ENCODE data around the gene HEXB.

The HEXB gene

DNA sequence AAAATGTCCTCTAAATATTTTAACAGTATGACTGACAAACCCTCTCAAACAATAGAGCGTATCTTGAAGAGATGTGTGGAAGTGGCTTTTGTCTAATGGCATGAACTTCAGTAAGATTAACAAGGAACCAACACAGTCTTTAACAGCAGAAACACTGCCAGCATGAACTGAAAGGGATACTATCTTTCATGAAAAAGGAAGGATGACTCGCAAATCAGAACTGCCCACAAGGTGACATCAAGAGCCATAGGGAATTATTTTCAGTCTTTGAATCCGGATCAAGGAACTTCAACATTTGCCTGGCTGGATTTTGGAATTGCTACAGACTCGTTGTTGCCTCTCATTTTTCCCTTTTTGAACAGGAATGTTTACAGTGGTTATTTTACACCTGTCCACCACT is 5.1 kb upstream of the HEXB start:
- H3K9ac ChIP-seq (ENCODE audit: low read length): no peak overlapping the region
- H3K27me3 ChIP-seq (ENCODE audit: insufficient read depth, low read length): no peaks in the 10 kb centered on the region
- H3K9me2 ChIP-seq (ENCODE audit: low read depth, low read length): no peaks in the 10 kb centered on the region
- no peaks in the 10 kb centered on the region for H4K20me1 ChIP-seq (ENCODE audit: insufficient read depth, low read length)
- H3K36me3 ChIP-seq (ENCODE audit: insufficient read depth, low read length): no peaks in the 10 kb centered on the region
- no peak overlapping the region for H3K4me2 ChIP-seq (ENCODE audit: low read length)
- TF ChIP-seq, protein P1, sequence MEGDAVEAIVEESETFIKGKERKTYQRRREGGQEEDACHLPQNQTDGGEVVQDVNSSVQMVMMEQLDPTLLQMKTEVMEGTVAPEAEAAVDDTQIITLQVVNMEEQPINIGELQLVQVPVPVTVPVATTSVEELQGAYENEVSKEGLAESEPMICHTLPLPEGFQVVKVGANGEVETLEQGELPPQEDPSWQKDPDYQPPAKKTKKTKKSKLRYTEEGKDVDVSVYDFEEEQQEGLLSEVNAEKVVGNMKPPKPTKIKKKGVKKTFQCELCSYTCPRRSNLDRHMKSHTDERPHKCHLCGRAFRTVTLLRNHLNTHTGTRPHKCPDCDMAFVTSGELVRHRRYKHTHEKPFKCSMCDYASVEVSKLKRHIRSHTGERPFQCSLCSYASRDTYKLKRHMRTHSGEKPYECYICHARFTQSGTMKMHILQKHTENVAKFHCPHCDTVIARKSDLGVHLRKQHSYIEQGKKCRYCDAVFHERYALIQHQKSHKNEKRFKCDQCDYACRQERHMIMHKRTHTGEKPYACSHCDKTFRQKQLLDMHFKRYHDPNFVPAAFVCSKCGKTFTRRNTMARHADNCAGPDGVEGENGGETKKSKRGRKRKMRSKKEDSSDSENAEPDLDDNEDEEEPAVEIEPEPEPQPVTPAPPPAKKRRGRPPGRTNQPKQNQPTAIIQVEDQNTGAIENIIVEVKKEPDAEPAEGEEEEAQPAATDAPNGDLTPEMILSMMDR (IDR thresholded peaks at IDR 0.05; ENCODE audit: low read length): no peak
- no peak for TF ChIP-seq EZH2 (IDR thresholded peaks at IDR 0.05; ENCODE audit: borderline replicate concordance, low read length)
- no peak overlapping the region for H3K4me3 ChIP-seq (ENCODE audit: low read depth, low read length, poor library complexity, severe bottlenecking)
- H3K79me2 ChIP-seq (ENCODE audit: insufficient read depth, low read length): no peaks in the 10 kb centered on the region
- no peaks in the 10 kb centered on the region for H3K9me3 ChIP-seq (ENCODE audit: low read length)
- no peak overlapping the region for H2AFZ ChIP-seq (ENCODE audit: low read length)
- H3F3A ChIP-seq (ENCODE audit: insufficient read depth, low read length): no peaks in the 10 kb centered on the region
- H3K4me1 ChIP-seq (ENCODE audit: insufficient read depth, low read length, severe bottlenecking): peaks cover 17% of the 10 kb centered on the region
- H3K27ac ChIP-seq (ENCODE audit: low read depth, low read length, poor library complexity, severe bottlenecking): no peak overlapping the region

DNA sequence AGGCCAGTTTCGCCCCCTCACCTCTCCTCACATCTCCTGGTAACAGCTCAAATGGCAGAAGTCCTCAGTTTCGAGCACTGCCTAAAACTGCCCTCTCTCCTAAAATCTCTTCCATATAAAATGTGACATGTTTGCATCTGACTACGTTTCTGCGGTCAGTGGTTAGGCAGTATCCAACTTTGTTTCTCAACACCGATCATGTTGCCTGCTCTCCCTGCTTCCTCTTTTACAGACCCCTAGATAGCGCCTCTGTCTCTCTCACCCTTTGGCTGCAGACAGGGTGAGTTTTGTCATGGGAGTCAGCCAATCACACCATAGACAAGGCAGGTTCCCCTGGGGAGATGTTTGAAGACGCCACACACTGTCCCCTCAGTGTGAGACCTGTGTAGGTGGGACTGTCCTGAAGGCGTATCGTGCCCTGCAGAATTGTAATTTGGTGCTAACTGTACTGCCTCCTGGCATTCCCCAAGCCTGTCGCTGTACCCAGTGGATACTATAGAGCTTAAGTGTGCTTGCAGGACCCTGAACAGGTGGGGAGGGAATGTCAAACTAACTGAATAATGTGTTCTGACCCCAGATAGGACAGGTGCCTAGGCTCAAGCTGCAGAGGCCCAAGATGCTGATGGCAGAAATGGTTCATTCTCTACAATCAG is 1.1 kb downstream of the HEXB start:
- Histone ChIP-seq H3K4me2 (ENCODE audit: low read length) (peak overlapping the region; percentile 87), H3F3A (ENCODE audit: insufficient read depth, low read length) (no peaks in the 10 kb centered on the region), H3K4me3 (ENCODE audit: low read depth, low read length, poor library complexity, severe bottlenecking) (peak overlapping the region; percentile 81), H3K27me3 (ENCODE audit: insufficient read depth, low read length) (no peaks in the 10 kb centered on the region), H3K9me3 (ENCODE audit: low read length) (no peaks in the 10 kb centered on the region), H3K79me2 (ENCODE audit: insufficient read depth, low read length) (no peaks in the 10 kb centered on the region), H3K36me3 (ENCODE audit: insufficient read depth, low read length) (peaks cover 19% of the 10 kb centered on the region; the same call in 1 of the 2 replicates), H3K4me1 (ENCODE audit: insufficient read depth, low read length, severe bottlenecking) (peaks cover 34% of the 10 kb centered on the region), H2AFZ (ENCODE audit: low read length) (no peak overlapping the region), H3K9me2 (ENCODE audit: low read depth, low read length) (no peaks in the 10 kb centered on the region), H3K9ac (ENCODE audit: low read length) (peak overlapping the region; percentile 77), H3K27ac (ENCODE audit: low read depth, low read length, poor library complexity, severe bottlenecking) (peak overlapping the region; percentile 47), H4K20me1 (ENCODE audit: insufficient read depth, low read length) (no peaks in the 10 kb centered on the region)
- no peak for TF ChIP-seq EZH2 (IDR thresholded peaks at IDR 0.05; ENCODE audit: borderline replicate concordance, low read length)
- TF ChIP-seq, protein P1 (IDR thresholded peaks at IDR 0.05; ENCODE audit: low read length): no peak

DNA sequence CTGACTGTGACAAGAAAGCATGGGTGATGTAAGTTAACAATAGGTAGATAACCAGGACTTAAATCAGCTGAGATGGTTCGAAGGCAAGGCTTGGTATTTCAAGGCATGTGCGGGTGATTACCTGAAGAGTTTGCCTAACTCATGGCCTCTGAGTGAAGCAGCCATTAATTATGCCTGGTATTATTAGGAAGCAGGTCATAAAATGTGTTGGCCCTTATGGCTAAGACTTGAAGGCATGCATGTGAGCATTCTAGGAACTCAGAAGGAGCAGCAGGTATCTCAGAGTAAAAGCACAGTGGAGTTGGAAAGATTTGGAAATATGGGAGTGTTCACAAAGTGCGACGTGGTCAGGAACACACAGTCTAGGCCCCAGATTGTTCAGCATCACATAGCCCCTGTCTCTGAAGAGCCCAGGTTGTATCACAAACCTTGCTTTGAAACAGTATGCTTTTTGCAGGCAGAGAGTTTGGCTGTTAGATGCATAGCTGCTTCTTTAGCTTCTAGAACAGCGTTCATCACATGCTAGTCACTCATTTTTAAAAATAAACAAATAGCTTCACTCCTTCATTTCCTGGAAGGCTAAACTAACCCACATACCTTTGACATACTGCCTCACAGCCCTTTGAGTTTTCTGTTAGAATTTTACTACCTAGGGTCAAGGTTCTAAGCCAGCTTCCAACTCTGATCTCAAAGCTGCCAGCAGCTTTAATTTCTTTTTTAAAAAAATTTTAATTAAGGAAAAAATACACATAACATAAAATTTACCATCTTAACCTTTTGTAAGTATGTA is 2.1 kb downstream of the HEXB start:
- H3F3A ChIP-seq (ENCODE audit: insufficient read depth, low read length): no peaks in the 10 kb centered on the region
- H3K4me2 ChIP-seq (ENCODE audit: low read length): peak overlapping the region; percentile 87
- no peaks in the 10 kb centered on the region for H3K9me2 ChIP-seq (ENCODE audit: low read depth, low read length)
- peaks cover 23% of the 10 kb centered on the region; the same call in 1 of the 2 replicates for H3K36me3 ChIP-seq (ENCODE audit: insufficient read depth, low read length)
- H3K27me3 ChIP-seq (ENCODE audit: insufficient read depth, low read length): no peaks in the 10 kb centered on the region
- TF ChIP-seq EZH2 (IDR thresholded peaks at IDR 0.05; ENCODE audit: borderline replicate concordance, low read length): no peak
- TF ChIP-seq, protein P1 (IDR thresholded peaks at IDR 0.05; ENCODE audit: low read length): no peak
- peaks cover 27% of the 10 kb centered on the region for H3K4me1 ChIP-seq (ENCODE audit: insufficient read depth, low read length, severe bottlenecking)
- no peak overlapping the region for H2AFZ ChIP-seq (ENCODE audit: low read length)
- no peak overlapping the region for H3K9ac ChIP-seq (ENCODE audit: low read length)
- no peak overlapping the region for H3K27ac ChIP-seq (ENCODE audit: low read depth, low read length, poor library complexity, severe bottlenecking)
- no peaks in the 10 kb centered on the region for H4K20me1 ChIP-seq (ENCODE audit: insufficient read depth, low read length)
- peak overlapping the region; percentile 81 for H3K4me3 ChIP-seq (ENCODE audit: low read depth, low read length, poor library complexity, severe bottlenecking)
- H3K9me3 ChIP-seq (ENCODE audit: low read length): no peaks in the 10 kb centered on the region
- H3K79me2 ChIP-seq (ENCODE audit: insufficient read depth, low read length): no peaks in the 10 kb centered on the region

All from OCI-LY1 (cell line).